Esophagus muscularis mucosa (tissue), 3 donors: ENCODE measurements around the gene MAPK12.

Source experiments
- POLR2A ChIP-seq: fragments of 450-650 bp; IDR thresholded peaks from one replicate; pipeline ENCODE4 v1.6.1; 2017; ENCODE audit warnings: antibody characterized with exemption, moderate library complexity, mild to moderate bottlenecking, low read depth
- TF ChIP-seq, protein P1 (sequence below), 3 experiments: fragments of 200-600 bp in 2 of 3; fragments of 450-650 bp in 1 of 3; sonication (generic) in 2 of 3; IDR thresholded peaks; one replicate each; pipeline ENCODE4 v1.5.1; 2017 to 2019; ENCODE audit warnings: antibody characterized with exemption in 3 of 3, mild to moderate bottlenecking in 2 of 3, moderate library complexity in 1 of 3

DNA sequence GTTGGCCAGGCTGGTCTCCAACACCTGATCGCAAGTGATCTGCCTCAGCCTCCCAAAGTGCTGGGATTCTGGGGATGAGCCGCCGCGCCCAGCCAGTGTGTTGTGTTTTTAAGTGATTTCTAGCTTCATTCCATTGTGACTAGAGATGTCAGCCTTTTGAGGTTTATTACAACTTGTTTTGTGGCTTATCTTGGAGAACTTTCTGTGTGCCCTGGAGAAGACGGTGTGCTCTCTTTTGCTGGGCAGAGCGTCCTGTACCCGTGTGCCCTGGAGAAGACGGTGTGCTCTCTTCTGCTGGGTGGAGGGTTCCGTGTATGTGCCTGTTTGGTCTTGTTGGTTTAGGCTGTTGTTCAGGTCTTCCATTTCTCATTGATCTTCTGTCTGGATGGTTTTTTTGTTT, 48.2 kb downstream of the MAPK12 start:
- TF ChIP-seq, protein P1, sequence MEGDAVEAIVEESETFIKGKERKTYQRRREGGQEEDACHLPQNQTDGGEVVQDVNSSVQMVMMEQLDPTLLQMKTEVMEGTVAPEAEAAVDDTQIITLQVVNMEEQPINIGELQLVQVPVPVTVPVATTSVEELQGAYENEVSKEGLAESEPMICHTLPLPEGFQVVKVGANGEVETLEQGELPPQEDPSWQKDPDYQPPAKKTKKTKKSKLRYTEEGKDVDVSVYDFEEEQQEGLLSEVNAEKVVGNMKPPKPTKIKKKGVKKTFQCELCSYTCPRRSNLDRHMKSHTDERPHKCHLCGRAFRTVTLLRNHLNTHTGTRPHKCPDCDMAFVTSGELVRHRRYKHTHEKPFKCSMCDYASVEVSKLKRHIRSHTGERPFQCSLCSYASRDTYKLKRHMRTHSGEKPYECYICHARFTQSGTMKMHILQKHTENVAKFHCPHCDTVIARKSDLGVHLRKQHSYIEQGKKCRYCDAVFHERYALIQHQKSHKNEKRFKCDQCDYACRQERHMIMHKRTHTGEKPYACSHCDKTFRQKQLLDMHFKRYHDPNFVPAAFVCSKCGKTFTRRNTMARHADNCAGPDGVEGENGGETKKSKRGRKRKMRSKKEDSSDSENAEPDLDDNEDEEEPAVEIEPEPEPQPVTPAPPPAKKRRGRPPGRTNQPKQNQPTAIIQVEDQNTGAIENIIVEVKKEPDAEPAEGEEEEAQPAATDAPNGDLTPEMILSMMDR (IDR thresholded peaks at IDR 0.05) = no peak
- TF ChIP-seq POLR2A = no peak
